ENCODE measurements around the gene MAPK8.

MAPK8 gene

DNA sequence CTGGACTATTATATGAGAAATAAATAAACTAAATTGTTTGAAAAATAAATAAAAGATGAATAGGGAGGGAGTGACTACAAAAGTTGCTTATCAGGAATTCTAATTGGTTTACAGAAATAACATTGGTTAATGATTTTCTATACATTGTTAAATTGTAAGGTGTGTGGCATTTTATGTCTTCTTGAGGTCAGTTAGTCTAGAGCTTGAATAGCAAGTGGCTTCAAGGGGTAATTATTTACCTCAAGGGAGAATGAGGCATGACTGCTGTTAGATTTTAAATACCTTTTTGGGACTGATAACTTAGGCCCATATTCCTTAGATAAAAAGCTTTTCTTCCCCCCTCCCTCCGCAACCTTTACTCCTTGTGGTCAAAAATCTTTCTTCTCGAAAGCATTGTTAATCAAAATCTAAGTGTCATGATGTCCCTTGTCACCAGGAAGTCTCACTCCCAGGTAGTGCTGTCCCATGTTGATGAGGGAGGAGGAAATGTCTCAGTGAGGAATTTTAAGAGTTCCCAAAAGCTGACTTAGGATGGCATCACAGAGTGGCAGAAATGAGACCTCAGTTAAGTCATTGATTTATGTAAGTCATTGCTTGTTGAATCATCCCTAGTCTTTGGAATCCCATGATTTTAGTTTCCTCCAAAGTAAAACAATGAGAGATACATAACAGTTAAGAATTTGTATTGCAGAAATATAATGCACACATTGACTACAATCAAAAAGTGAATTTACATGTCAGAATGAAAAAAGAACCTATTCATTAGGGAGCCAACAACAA is 71.5 kb downstream of the MAPK8 start:
- no peak for DNase-seq (ENCODE audit: extremely low read depth in 1 of 2, low read depth in 1 of 2)

DNA sequence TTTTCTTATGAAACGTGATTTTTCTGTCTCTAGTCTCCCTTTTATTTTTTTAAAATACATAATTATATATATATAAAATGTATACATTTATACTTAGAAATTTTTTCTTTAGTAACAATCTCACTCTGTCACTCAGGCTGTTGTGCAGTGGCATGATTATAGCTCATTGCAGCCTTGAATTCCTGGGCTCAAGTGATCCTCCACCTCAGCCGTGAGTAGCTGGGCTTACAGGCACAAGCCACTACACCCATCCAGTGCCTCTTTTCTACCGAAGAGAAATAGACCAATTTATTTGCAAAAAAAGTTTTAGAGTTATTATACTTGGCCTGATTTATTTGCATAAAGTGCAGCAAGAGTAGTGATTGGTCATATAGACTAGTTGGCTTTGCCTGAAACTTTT is 72.2 kb downstream of the MAPK8 start:
- DNase-seq (ENCODE audit: extremely low read depth in 1 of 2, low read depth in 1 of 2): no peak

GRCh38 chr10:48381971-48382370 is 75.5 kb downstream of the MAPK8 start:
- no peak for DNase-seq (ENCODE audit: extremely low read depth in 1 of 2, low read depth in 1 of 2)

DNA sequence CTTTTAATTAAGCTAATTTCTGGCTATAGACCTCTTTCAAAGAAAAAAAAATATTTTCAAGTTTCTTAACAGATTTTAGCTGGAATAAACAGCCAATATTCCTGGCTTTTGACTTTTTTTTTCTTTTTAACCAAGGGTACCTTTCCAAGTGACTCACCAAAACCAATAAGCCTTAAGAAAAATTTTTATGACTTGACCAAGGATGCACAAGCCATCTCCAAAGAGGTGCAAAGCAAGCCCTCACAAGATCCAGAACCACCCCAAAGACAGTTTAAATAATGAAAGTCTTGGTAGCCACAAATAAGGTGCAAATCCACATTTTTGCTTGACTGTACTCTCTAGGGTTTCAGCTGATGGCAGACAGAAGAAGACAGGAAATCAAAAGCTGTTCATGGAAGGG is 76.5 kb downstream of the MAPK8 start:
- no peak for DNase-seq (ENCODE audit: extremely low read depth in 1 of 2, low read depth in 1 of 2)

DNA sequence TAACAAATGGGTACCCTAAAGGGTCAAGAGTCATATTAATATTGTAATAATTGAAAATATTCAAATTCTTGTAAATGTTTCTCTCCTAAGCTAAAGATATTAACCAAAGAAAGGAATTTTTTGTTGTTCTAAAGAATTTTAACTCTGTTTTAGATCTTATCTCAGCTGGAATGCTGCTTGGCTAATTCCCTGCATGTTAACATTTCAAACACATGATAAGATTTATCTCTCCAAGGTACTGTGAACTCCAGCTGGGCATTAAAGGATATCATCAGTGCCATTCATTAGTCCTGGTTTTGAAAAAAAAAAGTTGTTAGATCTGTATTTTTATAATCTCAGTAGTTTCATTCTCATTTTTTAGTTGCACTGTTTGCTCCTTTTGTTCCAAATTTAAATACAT is 76.9 kb downstream of the MAPK8 start:
- no peak for DNase-seq (ENCODE audit: extremely low read depth in 1 of 2, low read depth in 1 of 2)

DNA sequence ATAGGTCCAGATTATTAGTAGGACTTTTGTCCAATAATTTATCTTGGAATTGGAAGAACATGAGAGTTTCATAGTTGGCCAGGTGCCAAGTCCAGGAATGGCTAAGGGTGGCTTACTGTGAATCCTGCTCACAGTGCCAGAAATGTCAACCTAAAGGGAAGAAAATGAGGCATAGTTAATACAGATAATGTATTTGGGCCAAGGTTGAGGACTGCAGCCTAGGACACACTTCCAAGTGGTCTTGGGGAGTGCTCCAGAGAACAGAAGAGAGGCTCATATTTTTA is 78.2 kb downstream of the MAPK8 start:
- no peak for DNase-seq (ENCODE audit: extremely low read depth in 1 of 2, low read depth in 1 of 2)

DNA sequence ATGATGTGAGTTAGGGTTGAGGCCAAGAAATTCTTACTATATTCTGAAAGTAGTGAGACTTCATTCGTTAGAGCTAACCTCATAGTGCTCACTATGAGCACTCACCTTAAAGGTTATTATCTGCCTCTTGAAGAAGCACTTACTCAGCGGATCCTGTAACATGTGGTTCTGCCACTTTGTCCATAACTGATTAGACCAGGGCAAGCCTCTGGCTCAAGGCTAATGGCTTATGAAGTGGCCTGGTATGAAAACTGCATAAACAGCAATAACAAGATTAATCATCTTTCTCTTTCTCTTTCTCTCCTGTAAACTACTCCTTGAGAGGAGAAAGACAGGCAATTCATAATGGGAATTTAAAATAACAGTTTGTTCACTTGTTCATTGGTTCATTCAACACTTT is 82.8 kb downstream of the MAPK8 start:
- DNase-seq (ENCODE audit: extremely low read depth in 1 of 2, low read depth in 1 of 2): no peak

- no peak for DNase-seq (ENCODE audit: extremely low read depth in 1 of 2, low read depth in 1 of 2)
Measured at GRCh38 chr10:48389846-48390557, 83.5 kb downstream of the MAPK8 start.

DNA sequence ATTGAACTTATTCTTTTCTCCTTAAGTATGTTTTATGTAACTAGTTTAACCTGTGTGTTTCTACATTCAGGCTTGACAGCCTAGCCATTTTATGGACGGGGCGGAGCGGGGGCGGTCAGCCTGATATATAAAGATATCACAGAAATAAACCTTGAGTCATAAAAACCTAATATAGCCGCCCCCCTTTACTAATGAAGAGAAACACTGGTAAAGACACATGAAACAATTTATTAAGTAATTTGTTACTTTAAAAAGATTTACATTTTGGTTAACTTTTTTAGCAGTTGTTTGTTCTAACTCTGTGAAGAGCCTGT is 84.0 kb downstream of the MAPK8 start:
- DNase-seq (ENCODE audit: extremely low read depth in 1 of 2, low read depth in 1 of 2): no peak

GRCh38 chr10:48390933-48391845 is 84.7 kb downstream of the MAPK8 start:
- no peak for DNase-seq (ENCODE audit: extremely low read depth in 1 of 2, low read depth in 1 of 2)

DNA sequence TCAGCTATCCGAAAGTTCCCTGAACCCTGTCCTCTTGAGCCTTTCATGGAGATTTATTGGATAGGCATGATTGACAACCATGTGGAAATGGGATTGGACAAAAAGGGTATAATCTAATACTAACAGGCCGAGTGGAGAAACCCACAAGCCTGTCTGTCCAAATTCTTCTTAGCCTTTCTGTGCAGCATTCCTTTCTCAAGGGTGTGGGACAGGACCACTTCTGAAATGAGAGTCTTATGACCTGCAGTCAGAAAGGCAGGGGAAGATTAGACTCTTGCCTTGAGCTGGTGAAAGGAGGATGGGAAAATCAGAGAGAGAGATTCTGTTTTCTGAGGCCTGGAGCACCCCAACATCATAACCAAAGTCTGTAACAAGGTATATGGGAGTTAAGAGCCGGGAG is 85.5 kb downstream of the MAPK8 start:
- DNase-seq (ENCODE audit: extremely low read depth in 1 of 2, low read depth in 1 of 2): no peak

DNA sequence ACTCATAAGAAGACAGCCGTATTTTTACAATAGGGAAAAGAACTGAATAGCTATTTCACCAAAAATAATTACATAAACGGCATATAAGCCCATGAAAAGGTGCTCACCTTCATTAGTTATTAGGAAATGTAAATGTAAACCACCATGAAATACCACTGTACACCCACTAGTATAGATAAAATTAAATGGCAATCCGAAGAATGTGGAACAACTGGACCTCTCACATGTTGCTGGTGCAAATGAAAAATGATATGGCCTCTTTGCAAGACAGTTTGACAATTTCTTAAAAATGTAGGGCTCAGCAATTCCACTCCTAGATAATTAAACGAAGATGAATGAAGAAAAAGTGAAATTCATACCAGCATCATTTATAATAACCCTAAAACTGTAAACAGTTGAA is 91.8 kb downstream of the MAPK8 start:
- no peak for DNase-seq (ENCODE audit: extremely low read depth in 1 of 2, low read depth in 1 of 2)

GRCh38 chr10:48399056-48399541 is 92.6 kb downstream of the MAPK8 start:
- DNase-seq (ENCODE audit: extremely low read depth in 1 of 2, low read depth in 1 of 2): no peak

DNA sequence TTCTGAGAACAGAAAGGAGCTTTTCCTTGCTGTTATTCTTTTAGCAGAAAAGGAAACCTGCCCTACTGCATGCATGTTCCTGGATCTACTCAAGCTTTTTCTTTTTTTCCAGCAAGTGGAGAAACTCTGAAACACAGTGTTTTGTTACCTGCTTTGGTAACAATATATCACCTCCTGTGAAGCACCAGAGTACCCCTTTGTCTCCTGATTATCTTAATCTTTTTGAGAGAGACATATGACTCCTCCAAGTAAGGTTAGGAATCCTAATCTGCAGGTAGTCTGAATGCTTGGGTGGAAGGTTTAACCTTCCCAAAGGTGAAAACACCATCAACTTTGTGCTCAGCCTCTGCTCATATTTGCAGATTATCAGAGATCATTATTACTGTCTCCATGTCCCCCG is 93.1 kb downstream of the MAPK8 start:
- DNase-seq (ENCODE audit: extremely low read depth in 1 of 2, low read depth in 1 of 2): no peak

DNA sequence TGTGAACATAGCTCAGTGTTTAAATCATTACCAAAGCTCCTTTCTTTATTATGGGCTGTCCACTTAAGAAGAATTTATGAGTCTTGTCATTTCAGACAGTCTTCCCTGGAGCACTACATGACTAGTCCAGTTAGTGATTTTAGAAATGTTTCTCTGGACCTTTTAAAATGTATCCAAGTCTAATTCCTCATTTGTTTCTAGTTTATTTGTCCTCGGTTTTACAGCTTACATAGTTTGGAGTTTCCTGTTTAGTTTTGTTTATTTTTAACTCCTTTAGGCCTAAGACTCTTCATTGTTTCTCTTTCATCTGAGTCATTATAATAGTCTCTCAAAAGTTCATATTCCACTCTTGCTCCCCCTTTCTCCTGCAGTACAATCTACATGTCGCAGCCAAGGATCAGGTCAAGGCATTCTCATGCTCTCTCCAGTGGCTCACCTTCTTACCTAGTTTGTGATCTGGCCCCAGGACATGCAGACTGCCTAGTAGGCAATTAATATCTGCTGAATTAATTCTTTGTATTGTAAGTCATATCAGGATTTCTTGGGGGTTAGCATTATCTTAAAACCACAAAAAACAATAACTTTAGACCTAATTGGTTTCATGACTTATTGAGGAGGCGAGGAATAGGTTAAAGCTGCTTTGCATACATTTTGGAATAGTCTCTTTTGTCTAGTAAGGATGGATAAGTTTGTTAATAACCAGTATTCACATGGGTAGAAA is 93.8 kb downstream of the MAPK8 start:
- DNase-seq (ENCODE audit: extremely low read depth in 1 of 2, low read depth in 1 of 2): no peak

DNA sequence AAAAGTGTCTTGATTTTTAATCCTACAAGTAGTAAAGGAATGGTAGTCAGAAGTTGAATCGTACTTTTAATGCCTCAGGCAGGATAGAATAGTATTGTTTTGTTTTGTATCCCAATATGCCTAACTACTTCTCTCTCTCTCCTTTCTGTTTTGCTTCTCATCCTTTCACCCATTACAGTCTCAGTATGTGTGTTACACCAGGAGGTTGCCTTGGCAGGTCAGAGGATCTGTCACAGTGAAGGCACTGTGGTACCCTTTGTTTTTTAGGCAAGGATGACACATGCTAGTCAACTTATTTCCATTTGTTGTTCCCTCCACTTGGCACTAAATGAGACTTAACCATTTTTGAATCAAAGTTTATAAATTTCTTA is 94.4 kb downstream of the MAPK8 start:
- no peak for DNase-seq (ENCODE audit: extremely low read depth in 1 of 2, low read depth in 1 of 2)

DNA sequence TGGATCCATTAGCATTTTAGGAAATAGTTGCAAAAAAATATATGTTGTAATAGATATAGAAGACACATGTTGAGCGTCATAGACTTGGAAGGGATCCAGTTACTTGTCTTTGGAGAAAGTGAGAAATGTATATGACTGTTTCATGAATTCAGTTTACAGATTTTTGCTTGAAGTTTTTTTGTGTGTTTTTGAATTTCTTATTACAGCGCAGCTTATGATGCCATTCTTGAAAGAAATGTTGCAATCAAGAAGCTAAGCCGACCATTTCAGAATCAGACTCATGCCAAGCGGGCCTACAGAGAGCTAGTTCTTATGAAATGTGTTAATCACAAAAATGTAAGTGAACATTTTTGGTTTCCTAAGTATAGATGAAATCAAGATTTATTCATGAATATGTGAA is 98.2 kb downstream of the MAPK8 start:
- DNase-seq (ENCODE audit: extremely low read depth in 1 of 2, low read depth in 1 of 2): no peak

DNA sequence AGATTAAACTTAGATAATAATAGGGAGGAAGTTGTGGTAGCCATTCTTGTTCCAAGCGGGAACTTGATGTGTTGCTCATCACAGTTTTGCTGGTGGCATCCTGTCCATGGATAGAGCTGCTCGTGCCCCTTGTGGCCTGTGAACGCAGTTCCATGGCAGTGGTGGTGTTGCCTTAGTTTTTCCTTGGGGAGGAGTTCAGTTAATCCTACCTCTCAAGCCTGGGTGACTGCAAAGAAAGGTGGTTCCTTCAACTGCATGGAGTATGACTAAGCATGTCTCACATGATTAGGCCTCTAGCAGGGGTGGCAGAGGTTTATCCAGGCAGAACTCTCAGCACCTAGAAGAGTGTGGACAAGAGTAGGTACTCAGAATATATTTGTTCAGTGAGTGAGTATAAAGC is 99.7 kb downstream of the MAPK8 start:
- DNase-seq (ENCODE audit: extremely low read depth in 1 of 2, low read depth in 1 of 2): no peak

- no peak for DNase-seq (ENCODE audit: extremely low read depth in 1 of 2, low read depth in 1 of 2)
Measured at GRCh38 chr10:48406658-48407057, 100.2 kb downstream of the MAPK8 start.

DNA sequence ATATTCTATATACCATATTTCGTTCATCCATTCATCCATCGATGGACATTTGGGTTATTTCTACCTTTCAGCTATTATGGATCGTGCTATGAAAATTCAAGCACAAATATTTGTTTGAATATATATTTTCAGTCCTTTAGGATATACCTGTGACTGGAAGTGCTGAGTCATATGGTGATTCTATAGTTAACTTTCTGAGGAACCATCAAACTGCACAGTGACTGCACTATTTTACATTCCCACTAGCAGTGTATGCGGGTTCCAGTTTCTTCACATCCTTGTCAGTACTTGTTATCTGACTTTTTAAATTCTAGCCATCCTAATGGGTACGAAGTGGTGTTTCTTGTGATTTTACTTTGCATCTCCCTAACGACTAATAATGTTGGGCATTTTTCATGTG is 104.0 kb downstream of the MAPK8 start:
- DNase-seq (ENCODE audit: extremely low read depth in 1 of 2, low read depth in 1 of 2): no peak

- no peak for DNase-seq (ENCODE audit: extremely low read depth in 1 of 2, low read depth in 1 of 2)
Measured at GRCh38 chr10:48411510-48411909, 105.0 kb downstream of the MAPK8 start.

Data from stimulated activated CD8-positive, alpha-beta memory T cell treated with anti-CD3 and anti-CD28 coated beads, Interleukin-7, amount 100 ng/mL, for 48 hours (primary cell).